Neural cell (in vitro differentiated cells): ENCODE results near the gene OPA1. TPM values are rescaled to one million over a fixed set of nuclear protein-coding genes. Genes with fewer than 3 reads are reported as not detected.

Experiments
- H2AFZ ChIP-seq: fragments of 200-600, 300-800 bp; sonication (generic), shearing (Covaris generic); 2 replicates; pipeline ENCODE4 v1.6.0; 2014; ENCODE audit warnings: low read depth, mild to moderate bottlenecking, antibody characterized with exemption, low read length, moderate library complexity
- H3F3A ChIP-seq: fragments of 200-600 bp; shearing (Covaris generic); 2 replicates; pipeline ENCODE4 v1.6.1; 2016; ENCODE audit warnings: mild to moderate bottlenecking, moderate library complexity, mixed read lengths, antibody characterized with exemption, low read length; ENCODE audit not compliant: insufficient read depth, poor library complexity, severe bottlenecking
- H3K27ac ChIP-seq: fragments of 200-600, 300-800 bp; sonication (generic), shearing (Covaris generic); 2 replicates; pipeline ENCODE4 v1.5.1; 2014; ENCODE audit warnings: mild to moderate bottlenecking, low read length, moderate library complexity
- H3K27me3 ChIP-seq: fragments of 300-800, 200-600 bp; sonication (generic), shearing (Covaris generic); 2 replicates; pipeline ENCODE4 v1.6.0; 2014; ENCODE audit warnings: mild to moderate bottlenecking, low read depth, low read length, moderate library complexity; ENCODE audit not compliant: insufficient read depth
- H3K36me3 ChIP-seq: fragments of 300-800, 200-600 bp; sonication (generic), shearing (Covaris generic); 2 replicates; pipeline ENCODE4 v1.5.1; 2014; ENCODE audit warnings: mild to moderate bottlenecking, antibody characterized with exemption, low read length, moderate library complexity; ENCODE audit not compliant: insufficient read depth
- H3K4me2 ChIP-seq: fragments of 300-800, 200-600 bp; sonication (generic), shearing (Covaris generic); 2 replicates; pipeline ENCODE4 v1.6.0; 2014; ENCODE audit warnings: mild to moderate bottlenecking, low read length
- H3K4me3 ChIP-seq: fragments of 300-800, 200-600 bp; sonication (generic), shearing (Covaris generic); 2 replicates; pipeline ENCODE4 v1.5.1; 2014; ENCODE audit warnings: mild to moderate bottlenecking, low read length, moderate library complexity
- H3K79me2 ChIP-seq: fragments of 200-600 bp; shearing (Covaris generic); replicated peaks from 2 replicates; pipeline ENCODE4 v1.6.0; 2014; ENCODE audit warnings: mild to moderate bottlenecking, low read length, moderate library complexity; ENCODE audit not compliant: insufficient read depth
- H3K9ac ChIP-seq: fragments of 300-800, 200-600 bp; sonication (generic), shearing (Covaris generic); 2 replicates; pipeline ENCODE4 v1.6.1; 2016; ENCODE audit warnings: mild to moderate bottlenecking, low read length, mixed read lengths
- H3K9me2 ChIP-seq: fragments of 200-600 bp; shearing (Covaris generic); 2 replicates; pipeline ENCODE4 v1.6.1; 2016; ENCODE audit warnings: mild to moderate bottlenecking, low read length, mixed read lengths; ENCODE audit not compliant: insufficient read depth
- H3K9me3 ChIP-seq: fragments of 200-600, 300-800 bp; sonication (generic), shearing (Covaris generic); 2 replicates; pipeline ENCODE4 v1.6.1; 2016; ENCODE audit warnings: mild to moderate bottlenecking, mixed run types, low read length, moderate library complexity, mixed read lengths
- H4K20me1 ChIP-seq: fragments of 200-600 bp; shearing (Covaris generic); 2 replicates; pipeline ENCODE4 v1.6.1; 2016; ENCODE audit warnings: mild to moderate bottlenecking, mixed run types; ENCODE audit not compliant: insufficient read depth
- EP300 ChIP-seq: fragments of 450-650 bp; conservative IDR thresholded peaks from 2 replicates; pipeline ENCODE4 v1.6.1; 2014; ENCODE audit warnings: antibody characterized with exemption, mild to moderate bottlenecking, moderate library complexity; ENCODE audit not compliant: poor library complexity, severe bottlenecking
- EZH2 ChIP-seq: fragments of 200-600, 300-800 bp; shearing (Covaris generic), sonication (generic); IDR thresholded peaks from 2 replicates; pipeline ENCODE4 v1.6.1; 2014; ENCODE audit warnings: antibody characterized with exemption, low read length, borderline replicate concordance, mild to moderate bottlenecking; ENCODE audit not compliant: insufficient read depth, poor library complexity, severe bottlenecking
- MXI1 ChIP-seq: fragments of 450-650 bp; conservative IDR thresholded peaks from 2 replicates; pipeline ENCODE4 v1.6.1; 2014; ENCODE audit warnings: antibody characterized with exemption, mild to moderate bottlenecking; ENCODE audit not compliant: poor library complexity, severe bottlenecking
- POLR2AphosphoS5 ChIP-seq: IDR thresholded peaks from 2 replicates; pipeline ENCODE4 v1.6.1; 2012
- RAD21 ChIP-seq: fragments of 450-650 bp; conservative IDR thresholded peaks from 2 replicates; pipeline ENCODE4 v1.6.1; 2014; ENCODE audit warnings: antibody characterized with exemption, mild to moderate bottlenecking, moderate library complexity
- REST ChIP-seq: IDR thresholded peaks from 2 replicates; pipeline ENCODE4 v1.6.1; 2012; ENCODE audit warnings: borderline replicate concordance
- SMC3 ChIP-seq: fragments of 450-650 bp; conservative IDR thresholded peaks from 2 replicates; pipeline ENCODE4 v1.6.1; 2014; ENCODE audit warnings: antibody characterized with exemption, mild to moderate bottlenecking, moderate library complexity; ENCODE audit not compliant: poor library complexity
- TAF1 ChIP-seq: IDR thresholded peaks from 2 replicates; pipeline ENCODE4 v1.6.1; 2012; ENCODE audit warnings: low read depth
- polyA plus RNA-seq: library from polyadenylated mRNA; depleted of rRNA; stranded (reverse); fragments of >200 nt; gene quantifications from 2 replicates; pipeline ENCODE4 v1.2.3, GENCODE V29; 2014
- TF ChIP-seq, protein P1 (sequence below): fragments of 450-650 bp; IDR thresholded peaks from 2 replicates; pipeline ENCODE4 v1.5.1; 2014; ENCODE audit warnings: antibody characterized with exemption, mild to moderate bottlenecking, moderate library complexity; ENCODE audit not compliant: poor library complexity, severe bottlenecking

The OPA1 gene
- polyA plus RNA-seq, 1 donor from 2014 or later, result 97.7 TPM

DNA sequence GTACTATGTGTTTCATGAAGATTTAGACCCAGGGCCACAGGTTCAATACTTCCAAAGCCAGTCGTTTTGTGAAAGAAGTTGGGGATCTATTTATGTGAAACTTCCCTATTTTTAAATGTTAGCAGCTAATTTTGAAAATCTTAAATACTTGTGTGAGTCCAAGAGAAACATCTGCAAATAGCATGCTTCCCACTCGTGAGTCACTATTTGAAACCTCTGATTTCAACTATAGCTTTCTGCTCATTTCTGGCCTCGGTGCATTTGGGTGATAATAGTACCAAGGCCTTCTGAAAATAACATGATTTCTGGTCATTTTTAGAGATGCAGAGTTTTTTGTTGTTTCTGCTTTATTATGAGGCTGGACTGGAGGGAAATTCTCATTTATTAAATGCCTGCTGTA lies 110.0 kb downstream of the OPA1 start:
- H3F3A ChIP-seq, result no peaks in the 10 kb centered on the region
- H3K9ac ChIP-seq, result no peak overlapping the region
- no peaks in the 10 kb centered on the region for H3K79me2 ChIP-seq
- no peaks in the 10 kb centered on the region for H3K27me3 ChIP-seq
- H4K20me1 ChIP-seq, result no peaks in the 10 kb centered on the region
- no peaks in the 10 kb centered on the region for H3K9me3 ChIP-seq
- H3K27ac ChIP-seq, result no peak overlapping the region
- no peaks in the 10 kb centered on the region for H3K9me2 ChIP-seq
- no peaks in the 10 kb centered on the region for H3K36me3 ChIP-seq
- no peak overlapping the region for H3K4me3 ChIP-seq
- H3K4me2 ChIP-seq, result no peak overlapping the region
- no peak for TF ChIP-seq TAF1
- no peak for TF ChIP-seq MXI1
- no peak for TF ChIP-seq SMC3
- no peak for TF ChIP-seq EP300
- no peak for TF ChIP-seq POLR2AphosphoS5
- no peak for TF ChIP-seq REST
- no peak for TF ChIP-seq EZH2
- H2AFZ ChIP-seq, result no peak overlapping the region

DNA sequence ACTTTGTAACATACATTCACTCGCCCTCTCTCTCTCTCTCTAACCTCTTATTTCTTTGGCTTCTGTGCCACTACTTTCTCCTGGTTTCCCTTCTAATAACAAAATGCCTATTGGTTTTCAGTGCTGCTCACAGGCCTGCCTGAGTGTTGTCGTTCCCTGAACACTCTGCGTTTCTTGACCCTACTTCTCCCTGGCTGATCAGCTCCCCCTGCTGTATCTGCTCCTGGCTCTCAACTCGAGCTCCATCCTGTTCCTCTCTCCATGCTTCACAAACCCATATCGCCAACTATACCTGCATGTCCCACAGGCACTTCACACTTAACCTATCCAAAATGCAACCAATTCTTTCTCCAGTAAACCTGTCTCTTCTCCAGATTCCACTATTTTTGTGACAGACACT lies 111.4 kb downstream of the OPA1 start:
- H3K9me3 ChIP-seq, result no peaks in the 10 kb centered on the region
- no peak for TF ChIP-seq RAD21
- TF ChIP-seq EP300, result no peak
- no peak for TF ChIP-seq EZH2
- TF ChIP-seq POLR2AphosphoS5, result no peak
- TF ChIP-seq REST, result no peak
- TF ChIP-seq, protein P1, sequence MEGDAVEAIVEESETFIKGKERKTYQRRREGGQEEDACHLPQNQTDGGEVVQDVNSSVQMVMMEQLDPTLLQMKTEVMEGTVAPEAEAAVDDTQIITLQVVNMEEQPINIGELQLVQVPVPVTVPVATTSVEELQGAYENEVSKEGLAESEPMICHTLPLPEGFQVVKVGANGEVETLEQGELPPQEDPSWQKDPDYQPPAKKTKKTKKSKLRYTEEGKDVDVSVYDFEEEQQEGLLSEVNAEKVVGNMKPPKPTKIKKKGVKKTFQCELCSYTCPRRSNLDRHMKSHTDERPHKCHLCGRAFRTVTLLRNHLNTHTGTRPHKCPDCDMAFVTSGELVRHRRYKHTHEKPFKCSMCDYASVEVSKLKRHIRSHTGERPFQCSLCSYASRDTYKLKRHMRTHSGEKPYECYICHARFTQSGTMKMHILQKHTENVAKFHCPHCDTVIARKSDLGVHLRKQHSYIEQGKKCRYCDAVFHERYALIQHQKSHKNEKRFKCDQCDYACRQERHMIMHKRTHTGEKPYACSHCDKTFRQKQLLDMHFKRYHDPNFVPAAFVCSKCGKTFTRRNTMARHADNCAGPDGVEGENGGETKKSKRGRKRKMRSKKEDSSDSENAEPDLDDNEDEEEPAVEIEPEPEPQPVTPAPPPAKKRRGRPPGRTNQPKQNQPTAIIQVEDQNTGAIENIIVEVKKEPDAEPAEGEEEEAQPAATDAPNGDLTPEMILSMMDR, result no peak
- TF ChIP-seq SMC3, result no peak
- no peak for TF ChIP-seq TAF1
- no peak for TF ChIP-seq MXI1
- no peak overlapping the region for H3K4me2 ChIP-seq
- H3K36me3 ChIP-seq, result no peaks in the 10 kb centered on the region
- H3K27me3 ChIP-seq, result no peaks in the 10 kb centered on the region
- no peak overlapping the region for H3K9ac ChIP-seq
- no peak overlapping the region for H3K27ac ChIP-seq
- H3F3A ChIP-seq, result no peaks in the 10 kb centered on the region
- no peaks in the 10 kb centered on the region for H3K9me2 ChIP-seq
- no peak overlapping the region for H2AFZ ChIP-seq
- H4K20me1 ChIP-seq, result no peaks in the 10 kb centered on the region
- H3K79me2 ChIP-seq, result no peaks in the 10 kb centered on the region
- H3K4me3 ChIP-seq, result no peak overlapping the region
